ENCODE results near the gene ANKRD45.

The ANKRD45 gene

GRCh38 chr1:173669491-173669941 lies at the start of gene ANKRD45:
Gene ANKRD45 (minus strand): TSS chr1:173669851. CDS start chr1:173659418, 10,433 bp downstream.
- no peak for TF ChIP-seq CTCF (IDR thresholded peaks at IDR 0.05; ENCODE audit: borderline replicate concordance, insufficient read depth, low read depth, low read length)
- H3K4me3 ChIP-seq (ENCODE audit: low read depth, low read length): no peak within 1 kb of the TSS

GRCh38 chr1:173717238-173717637 lies 47.6 kb upstream of the ANKRD45 start:
- TF ChIP-seq CTCF (IDR thresholded peaks at IDR 0.05; ENCODE audit: borderline replicate concordance, insufficient read depth, low read depth, low read length): no peak
- no peak overlapping the region for H3K4me3 ChIP-seq (ENCODE audit: low read depth, low read length)

- no peak for TF ChIP-seq CTCF (IDR thresholded peaks at IDR 0.05; ENCODE audit: borderline replicate concordance, insufficient read depth, low read depth, low read length)
- peak overlapping the region; percentile 87 for H3K4me3 ChIP-seq (ENCODE audit: low read depth, low read length)
These were observed 45.8 kb upstream of the ANKRD45 start for GRCh38 chr1:173715538-173715844.

GRCh38 chr1:173714759-173715537 lies 45.3 kb upstream of the ANKRD45 start, which contains the start of gene KLHL20:
Gene KLHL20 (plus strand): TSS chr1:173714981. CDS start chr1:173716044, 1,063 bp downstream.
- TF ChIP-seq CTCF (IDR thresholded peaks at IDR 0.05; ENCODE audit: borderline replicate concordance, insufficient read depth, low read depth, low read length): 0 out of 2 replicates have a peak, but pooled peaks have one; percentile 2
- H3K4me3 ChIP-seq (ENCODE audit: low read depth, low read length): peak within 1 kb of the TSS; percentile 87

- no peak for TF ChIP-seq CTCF (IDR thresholded peaks at IDR 0.05; ENCODE audit: borderline replicate concordance, insufficient read depth, low read depth, low read length)
- peak overlapping the region; percentile 87 for H3K4me3 ChIP-seq (ENCODE audit: low read depth, low read length)
These were observed 44.7 kb upstream of the ANKRD45 start for GRCh38 chr1:173714441-173714758.

- no peak for TF ChIP-seq CTCF (IDR thresholded peaks at IDR 0.05; ENCODE audit: borderline replicate concordance, insufficient read depth, low read depth, low read length)
These were observed 39.1 kb upstream of the ANKRD45 start for GRCh38 chr1:173708787-173709186.

GRCh38 chr1:173705117-173705516 lies 35.5 kb upstream of the ANKRD45 start:
- no peak overlapping the region for H3K4me3 ChIP-seq (ENCODE audit: low read depth, low read length)
- no peak for TF ChIP-seq CTCF (IDR thresholded peaks at IDR 0.05; ENCODE audit: borderline replicate concordance, insufficient read depth, low read depth, low read length)

More at GRCh38 chr1:173708787-173709186, 39.1 kb upstream of the ANKRD45 start:
- no peak overlapping the region for H3K4me3 ChIP-seq (ENCODE audit: low read depth, low read length)

All from GM12875 (cell line).